GM21723 (cell line): ENCODE data around the gene SLITRK2.

Experiments used
- ATAC-seq: cut with Tn5 transposase; IDR thresholded peaks from one replicate; pipeline ENCODE4 v1.9.1; 2021; ENCODE audit warnings: mild to moderate bottlenecking, moderate library complexity; ENCODE audit not compliant: unreplicated experiment

SLITRK2 gene

GRCh38 chrX:145817331-145818185, at the start of gene SLITRK2:
Gene SLITRK2 (plus strand): TSS chrX:145817829. CDS start chrX:145822426, 4,597 bp downstream.
- no peak for ATAC-seq

GRCh38 chrX:145773006-145773405, 44.6 kb upstream of the SLITRK2 start:
- ATAC-seq: no peak

- ATAC-seq: no peak
These were observed 25.3 kb upstream of the SLITRK2 start for GRCh38 chrX:145792281-145792680.

GRCh38 chrX:145803508-145803907, 14.1 kb upstream of the SLITRK2 start:
- ATAC-seq: no peak

- no peak for ATAC-seq
These were observed 4.5 kb upstream of the SLITRK2 start for GRCh38 chrX:145813081-145813480.

DNA sequence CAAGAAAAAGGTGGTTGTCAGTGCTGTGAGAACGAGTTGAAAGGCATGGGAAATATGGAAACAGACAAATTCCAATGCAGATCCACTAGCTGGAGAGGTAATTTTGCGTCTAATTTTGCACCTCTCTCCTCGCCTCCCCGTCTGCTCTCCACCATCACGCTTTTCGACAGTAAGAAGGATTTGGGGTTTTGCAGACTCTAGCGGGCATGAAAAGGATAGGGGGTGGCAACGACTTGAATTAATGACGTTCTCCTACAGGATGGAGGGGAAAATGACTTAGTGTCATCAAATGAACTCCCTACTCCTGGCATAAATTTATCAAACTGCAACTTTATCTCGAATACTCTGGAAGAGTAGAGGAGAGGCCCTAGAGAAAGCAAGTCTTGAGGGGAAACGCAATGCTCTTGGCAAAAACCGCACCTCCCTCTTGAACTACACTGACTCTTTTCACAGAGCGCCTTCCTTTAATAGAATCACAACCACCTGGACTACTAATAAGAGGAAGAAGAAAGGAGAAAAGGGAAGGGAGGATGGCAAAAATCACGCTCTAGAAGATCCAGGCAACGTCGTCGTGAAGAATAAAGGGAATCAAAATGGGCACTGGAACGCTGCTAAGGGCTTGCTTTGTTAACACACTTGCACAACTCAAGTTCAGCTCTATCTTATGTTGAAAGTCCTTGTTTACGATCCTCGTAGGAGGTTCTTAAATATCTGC, 871 bp upstream of the SLITRK2 start:
- ATAC-seq: no peak

GRCh38 chrX:145818186-145819113, 821 bp downstream of the SLITRK2 start:
- ATAC-seq: no peak

DNA sequence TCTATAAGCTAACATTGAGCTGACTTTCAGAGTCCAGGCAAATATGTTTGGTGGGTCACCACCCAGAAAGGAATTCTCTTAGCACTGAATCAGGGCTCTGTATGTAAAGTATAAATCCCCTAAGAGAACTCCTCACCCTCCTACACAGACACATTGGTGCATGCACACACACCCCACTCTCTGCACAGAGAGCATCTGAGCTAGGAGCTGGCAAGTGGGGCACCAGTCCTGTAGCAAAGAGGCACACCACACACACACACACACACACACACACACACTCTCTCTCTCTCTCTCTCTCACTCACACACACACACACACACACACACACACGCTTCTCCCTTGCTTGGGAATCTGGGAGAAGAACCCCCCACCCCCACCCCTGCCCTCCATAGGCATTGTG, 3.2 kb downstream of the SLITRK2 start:
- no peak for ATAC-seq

DNA sequence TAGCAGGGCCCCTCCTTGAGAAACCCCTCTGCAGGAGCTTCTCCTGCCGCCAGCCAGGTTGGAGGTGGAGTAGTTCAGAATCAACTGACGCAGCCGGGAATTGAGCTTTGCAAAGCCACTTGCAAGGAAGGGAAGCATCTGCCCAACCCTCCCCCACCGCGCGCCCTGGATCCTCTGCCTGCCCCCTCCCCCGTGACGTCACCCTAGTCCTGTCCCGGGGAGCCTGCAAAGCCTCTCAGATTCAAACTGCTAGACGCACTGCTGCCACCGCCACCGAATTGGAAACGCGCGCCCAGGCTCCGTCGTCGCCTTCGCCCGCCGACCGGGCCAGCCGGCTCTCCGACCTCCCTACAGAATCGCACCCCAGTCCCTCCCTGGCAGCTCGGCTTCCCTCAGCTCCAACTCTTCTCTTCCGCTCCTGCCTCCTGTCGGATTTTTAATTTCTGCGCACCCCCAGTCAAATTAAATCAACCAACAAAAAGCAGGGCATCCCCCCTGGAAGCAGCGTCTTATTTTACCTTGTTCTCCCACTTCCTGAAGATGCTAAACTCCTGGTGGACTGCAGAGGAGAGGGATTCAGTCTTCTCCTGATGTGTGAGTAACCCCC, 3.8 kb downstream of the SLITRK2 start:
- no peak for ATAC-seq

DNA sequence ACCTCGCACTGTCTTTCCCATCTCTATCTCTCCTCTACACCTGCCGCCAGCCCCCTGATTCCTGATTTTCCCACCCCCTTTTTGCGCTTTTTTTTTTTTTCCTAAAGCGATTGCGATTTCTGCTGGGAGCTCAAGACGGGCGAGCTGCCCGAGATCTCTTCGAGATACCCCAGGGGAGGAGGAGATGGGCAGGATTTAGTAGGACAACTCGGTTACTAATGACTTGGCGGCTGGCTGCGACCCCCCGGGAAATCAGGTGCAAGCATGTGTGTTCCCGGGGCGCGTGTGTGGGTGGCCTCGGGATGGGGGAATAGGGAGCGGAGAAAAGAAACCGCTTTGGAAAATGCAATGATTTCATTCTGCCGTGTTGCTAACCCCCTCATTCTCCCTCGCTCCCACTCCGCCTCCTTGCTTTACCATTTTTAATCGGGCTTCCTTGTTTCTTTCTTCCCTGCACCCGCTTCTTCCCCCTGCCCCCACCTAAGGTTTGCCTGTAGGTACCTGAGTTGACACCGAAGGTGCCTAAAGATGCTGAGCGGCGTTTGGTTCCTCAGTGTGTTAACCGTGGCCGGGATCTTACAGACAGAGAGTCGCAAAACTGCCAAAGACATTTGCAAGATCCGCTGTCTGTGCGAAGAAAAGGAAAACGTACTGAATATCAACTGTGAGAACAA, 4.4 kb downstream of the SLITRK2 start:
- no peak for ATAC-seq

GRCh38 chrX:145823132-145823531, 5.5 kb downstream of the SLITRK2 start:
- ATAC-seq: no peak

DNA sequence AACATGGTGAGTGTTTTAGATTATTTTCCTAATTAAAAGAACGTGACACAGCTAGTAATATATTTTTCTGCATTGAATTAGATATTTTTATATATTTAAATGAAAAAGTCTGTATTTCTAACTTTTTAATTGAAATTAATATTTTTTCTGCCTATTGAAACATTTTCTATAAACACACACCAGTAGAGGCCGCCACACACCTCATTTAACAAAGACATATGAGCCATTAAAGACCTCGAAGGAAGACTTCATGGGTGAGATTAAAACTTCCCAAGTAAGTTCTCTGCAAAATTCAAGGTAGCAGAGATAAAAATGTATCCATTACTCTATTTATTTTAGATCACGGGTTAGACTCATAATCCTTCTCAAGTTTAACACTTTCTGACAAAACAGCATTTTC, 8.3 kb downstream of the SLITRK2 start:
- no peak for ATAC-seq

GRCh38 chrX:145826466-145826865, 8.8 kb downstream of the SLITRK2 start:
- no peak for ATAC-seq

DNA sequence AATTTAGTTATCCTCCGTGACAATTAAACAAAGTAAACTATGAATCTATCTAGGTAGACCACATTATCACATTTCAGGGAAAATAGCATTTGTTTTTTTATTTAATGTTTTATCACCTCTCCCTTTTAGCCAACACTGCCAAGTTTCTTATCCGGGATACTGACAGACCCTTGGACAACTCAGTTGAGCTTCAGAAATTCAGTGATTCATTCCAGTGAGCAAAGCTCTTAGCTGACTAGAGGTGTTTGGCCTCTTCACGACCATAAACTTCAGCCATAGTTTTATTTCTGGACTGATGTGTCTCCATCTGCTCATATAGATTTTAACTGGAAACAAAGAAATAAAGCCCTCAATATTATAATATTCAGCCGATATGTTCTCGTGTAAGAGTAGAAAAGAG, 15.2 kb downstream of the SLITRK2 start:
- ATAC-seq: no peak

DNA sequence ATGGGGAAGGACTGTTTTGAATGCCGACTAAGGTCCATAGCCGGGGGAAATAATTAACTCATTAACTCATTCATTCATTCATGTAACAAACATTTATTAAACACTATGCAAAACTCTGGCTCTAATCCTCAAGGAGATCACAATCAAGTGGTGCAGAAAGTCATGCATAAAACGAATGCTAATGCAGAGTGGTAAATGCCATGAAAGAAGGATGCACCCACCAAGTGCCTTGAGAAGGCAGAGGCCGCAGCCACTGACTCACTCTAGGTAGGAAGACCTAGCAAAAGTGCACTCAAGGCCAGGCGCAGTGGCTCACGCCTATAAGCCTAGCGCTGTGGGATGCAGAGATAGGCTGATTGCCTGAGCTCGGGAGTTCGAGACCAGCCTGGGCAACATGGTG, 22.9 kb downstream of the SLITRK2 start:
- ATAC-seq: no peak

DNA sequence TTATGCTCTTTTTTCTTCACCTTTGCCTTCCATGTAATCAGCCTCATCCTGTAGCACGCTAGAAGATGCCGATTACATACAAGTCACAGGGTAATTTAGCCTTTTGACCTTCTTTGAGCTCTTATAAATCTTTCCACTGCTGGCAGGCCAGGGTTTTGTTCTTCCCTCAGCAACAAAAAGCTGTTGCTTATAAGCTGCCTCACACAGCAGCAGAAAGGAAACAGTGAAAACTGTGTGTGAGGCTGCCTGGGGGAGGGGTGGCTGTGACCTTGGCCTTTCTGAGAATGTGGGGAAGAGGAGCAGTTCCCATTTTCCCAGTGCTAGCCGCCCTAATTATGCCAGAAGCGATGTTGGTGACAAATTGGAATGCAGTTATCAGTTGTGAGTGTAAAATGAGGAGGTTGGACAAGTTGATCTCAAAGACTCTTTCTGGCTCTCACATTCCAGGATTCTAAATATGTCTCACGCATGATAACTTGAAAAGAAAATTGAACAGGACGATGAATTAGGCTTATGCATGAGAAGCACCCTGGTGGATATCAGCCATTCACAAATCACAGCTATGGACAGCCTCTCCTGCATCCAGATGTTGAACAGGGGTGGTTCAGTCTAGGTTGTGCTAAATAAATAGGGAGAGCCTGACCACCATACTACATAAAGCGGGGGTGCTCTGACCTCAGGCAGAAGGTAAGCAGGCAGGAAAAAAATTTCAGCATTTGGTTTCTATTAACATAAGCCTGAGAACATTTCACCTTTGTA, 25.7 kb downstream of the SLITRK2 start:
- ATAC-seq: no peak

DNA sequence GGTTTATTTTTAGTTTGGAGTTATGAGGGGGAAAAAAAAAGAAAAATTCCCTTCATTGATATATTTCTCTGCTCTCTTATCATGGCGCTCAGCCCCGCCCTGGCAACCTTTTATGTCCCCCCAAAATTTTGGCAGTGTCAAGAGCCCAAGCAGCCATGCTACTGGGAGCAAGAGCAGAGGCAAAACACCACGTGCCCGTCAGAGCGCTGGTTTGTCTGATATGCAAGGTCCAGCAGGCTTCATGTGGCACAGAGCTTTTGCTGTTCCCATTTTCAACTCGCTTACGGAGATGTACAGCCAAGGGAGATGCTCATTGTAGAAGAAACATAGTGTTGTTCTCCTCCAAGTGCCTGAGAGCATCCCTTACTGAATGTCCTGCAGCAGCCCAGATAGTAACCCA, 27.3 kb downstream of the SLITRK2 start:
- ATAC-seq: no peak

- ATAC-seq: no peak
These were observed 30.8 kb downstream of the SLITRK2 start for GRCh38 chrX:145848448-145848847.

- ATAC-seq: no peak
These were observed 31.2 kb downstream of the SLITRK2 start for GRCh38 chrX:145848857-145849256.
